Measurements from ENCODE around the gene STAT1. TPM values are rescaled to one million over a fixed set of nuclear protein-coding genes. Genes with fewer than 3 reads are reported as not detected.

STAT1 gene
- total and polyA plus RNA-seq, 9 of the 15 experiments (the other 6 are each of a cell fraction or from before 2014, with no cell fraction given): 8.7 to 34.4 (median 26.8) TPM

DNA sequence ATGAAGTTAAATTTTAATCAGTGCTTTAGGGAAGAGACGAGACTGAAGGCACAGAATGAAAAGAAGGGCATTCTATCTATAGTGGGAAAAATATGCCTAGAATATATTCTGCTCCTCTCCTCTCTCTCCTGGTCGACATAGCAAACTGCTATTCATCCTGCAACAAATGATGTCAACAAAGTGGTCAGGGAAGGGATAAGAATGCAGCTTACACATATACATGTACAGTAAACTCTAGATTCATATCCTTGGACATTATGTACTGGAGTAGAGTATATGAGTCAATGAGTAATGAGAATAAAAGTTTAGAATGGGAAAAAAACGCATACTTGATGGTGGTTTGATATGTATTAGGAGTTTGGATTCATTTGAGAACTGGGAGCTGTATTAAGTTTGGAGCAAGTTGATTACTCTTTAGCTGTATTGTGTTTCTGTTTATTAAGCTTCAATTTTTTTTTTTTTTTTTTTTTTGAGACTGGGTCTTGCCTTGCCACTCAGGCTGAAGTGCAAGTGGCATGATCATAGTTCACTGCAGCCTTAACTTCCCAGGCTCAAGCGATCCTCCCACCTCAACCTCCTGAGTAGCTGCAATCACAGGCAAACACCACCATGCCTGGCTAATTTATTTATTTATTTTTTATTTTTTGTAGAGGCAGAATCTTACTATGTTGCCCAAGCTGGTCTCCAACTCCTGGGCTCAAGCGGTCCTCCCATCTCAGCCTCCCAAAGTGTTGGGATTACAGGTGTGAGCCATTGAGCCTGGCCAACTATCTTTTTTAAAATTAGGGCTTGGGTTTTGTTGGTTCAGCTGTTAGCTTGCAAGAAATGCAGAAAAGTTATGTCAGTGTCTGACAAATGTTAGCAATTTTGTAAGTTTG is 53.8 kb downstream of the STAT1 start:
- H3K27ac ChIP-seq (ENCODE audit: extremely low read depth, low read depth, low read length): no peak overlapping the region
- H3K27me3 ChIP-seq (ENCODE audit: control insufficient read depth in 2 of 2, insufficient read depth in 2 of 2, low read length in 2 of 2): no peaks in the 10 kb centered on the region
- H3K4me3 ChIP-seq: no peak overlapping the region
- DNase-seq (ENCODE audit: extremely low read depth in 1 of 4, low spot score in 3 of 4) (no peak), FAIRE-seq (peak; percentile 11), ATAC-seq (no peak)
- H4K20me1 ChIP-seq (replicated peaks; ENCODE audit: control insufficient read depth, insufficient read depth, low read length): no peaks in the 10 kb centered on the region; the same call in 1 of the 2 replicates
- in situ Hi-C loops (cut with MboI) (no loop called here), intact Hi-C loops (cut with micrococcal nuclease) (no loop called here)
- no peaks in the 10 kb centered on the region for H3K9me1 ChIP-seq (ENCODE audit: control insufficient read depth, insufficient read depth, low read length)
- H2AFZ ChIP-seq (ENCODE audit: low read depth, low read length): no peak overlapping the region
- no peak overlapping the region for H3K4me2 ChIP-seq (ENCODE audit: insufficient read depth, low read length)
- WGBS (ENCODE audit: insufficient coverage, low coverage, missing lambda C conversion rate): 46% methylated on average over 2 of the region's 5 CpGs
- H3K9me3 ChIP-seq (replicated peaks; ENCODE audit: control insufficient read depth, insufficient read depth, low read depth, low read length): no peaks in the 10 kb centered on the region
- H3K79me2 ChIP-seq (ENCODE audit: control insufficient read depth, insufficient read depth, low read length): no peaks in the 10 kb centered on the region
- ChIA-PET CTCF (ENCODE audit: low intra/inter-chr PET ratio) (no interaction called here), POLR2A (interaction anchor here (0.7 to 1.2 kb wide), 3 partner anchors 8 to 442 kb away, joined by 3 to 4 read pairs (median 3); no protein-coding TSS in a partner anchor)
- no peaks in the 10 kb centered on the region for H3K4me1 ChIP-seq (replicated peaks in 1 of 2; ENCODE audit: control insufficient read depth in 2 of 2, insufficient read depth in 2 of 2, low read length in 2 of 2)
- peaks cover 32% of the 10 kb centered on the region; the same call in 2 of the 3 replicates for H3K36me3 ChIP-seq (ENCODE audit: control insufficient read depth, insufficient read depth, low read length)
- TF ChIP-seq ZBED1 (IDR thresholded peaks at IDR 0.05) (no peak), NFYB (IDR thresholded peaks at IDR 0.05; ENCODE audit: extremely low read depth, insufficient read length) (no peak), ZZZ3 (IDR thresholded peaks at IDR 0.05) (no peak), MAZ (CRISPR knock-in tag; conservative IDR thresholded peaks at IDR 0.05 in 1 of 2, IDR thresholded peaks at IDR 0.05 in 1 of 2) (no peak), CHCHD3 (CRISPR knock-in tag; IDR thresholded peaks at IDR 0.05) (no peak), ERF (CRISPR knock-in tag; IDR thresholded peaks at IDR 0.05) (no peak), EZH2 (IDR thresholded peaks at IDR 0.05; ENCODE audit: borderline replicate concordance, low read depth, low read length) (no peak), CBFA2T2 (conservative IDR thresholded peaks at IDR 0.05) (no peak), CBX5 (IDR thresholded peaks at IDR 0.05; ENCODE audit: borderline replicate concordance, low read depth) (no peak), GTF2F1 (IDR thresholded peaks at IDR 0.05; ENCODE audit: low read depth, low read length) (no peak)
- TF ChIP-seq, protein P1, sequence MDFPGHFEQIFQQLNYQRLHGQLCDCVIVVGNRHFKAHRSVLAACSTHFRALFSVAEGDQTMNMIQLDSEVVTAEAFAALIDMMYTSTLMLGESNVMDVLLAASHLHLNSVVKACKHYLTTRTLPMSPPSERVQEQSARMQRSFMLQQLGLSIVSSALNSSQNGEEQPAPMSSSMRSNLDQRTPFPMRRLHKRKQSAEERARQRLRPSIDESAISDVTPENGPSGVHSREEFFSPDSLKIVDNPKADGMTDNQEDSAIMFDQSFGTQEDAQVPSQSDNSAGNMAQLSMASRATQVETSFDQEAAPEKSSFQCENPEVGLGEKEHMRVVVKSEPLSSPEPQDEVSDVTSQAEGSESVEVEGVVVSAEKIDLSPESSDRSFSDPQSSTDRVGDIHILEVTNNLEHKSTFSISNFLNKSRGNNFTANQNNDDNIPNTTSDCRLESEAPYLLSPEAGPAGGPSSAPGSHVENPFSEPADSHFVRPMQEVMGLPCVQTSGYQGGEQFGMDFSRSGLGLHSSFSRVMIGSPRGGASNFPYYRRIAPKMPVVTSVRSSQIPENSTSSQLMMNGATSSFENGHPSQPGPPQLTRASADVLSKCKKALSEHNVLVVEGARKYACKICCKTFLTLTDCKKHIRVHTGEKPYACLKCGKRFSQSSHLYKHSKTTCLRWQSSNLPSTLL (IDR thresholded peaks at IDR 0.05): no peak
- no peak overlapping the region for H3K9ac ChIP-seq (ENCODE audit: insufficient read depth in 1 of 2, low read depth in 2 of 2, low read length in 2 of 2)
- BruUV-seq (replicated peaks): no TSS peak

Measured in K562 (cell line).